Right ventricle myocardium superior (tissue), 1 donor: ENCODE results near the gene TRIM25. TPM values are rescaled to one million over a fixed set of nuclear protein-coding genes. Genes with fewer than 3 reads are reported as not detected.

ENCODE experiments used
- total RNA-seq: library from RNA; stranded (reverse); fragmentation: NEBNext Ultra II Directional; extraction: Animal tissue kit (Norgen Biotek cat#: 25700); gene quantifications from one replicate; pipeline ENCODE4 v1.2.1, GENCODE V29; 2021
- donor health status: DM: no; HTN: yes; CAD: no; lungs with severe emphysema.

The TRIM25 gene
- total RNA-seq, 1 donor from 2014 or later, result 15.4 TPM

Other genes starting within 250 kb of the TRIM25 start
- 1.1 TPM for gene C17orf67, start 80.1 kb downstream of the TRIM25 start, total RNA-seq
- gene DGKE, start 79.9 kb downstream of the TRIM25 start, total RNA-seq, result 3.0 TPM
- 8.0 TPM for gene COIL, start 47.0 kb upstream of the TRIM25 start, total RNA-seq
- 88.4 TPM for gene SCPEP1, start 64.1 kb upstream of the TRIM25 start, total RNA-seq
- 228 TPM for gene AKAP1, start 171.2 kb upstream of the TRIM25 start, total RNA-seq